Measurements from ENCODE around the gene TET3.

- TF ChIP-seq EZH2 (IDR thresholded peaks at IDR 0.05) = no peak
- no peak for TF ChIP-seq CTCF (IDR thresholded peaks at IDR 0.05)
- TF ChIP-seq EZH2phosphoT487 (IDR thresholded peaks at IDR 0.05) = no peak
Observed at GRCh38 chr2:73970141-73970803, 14.4 kb upstream of the TET3 start.
